Choroid plexus epithelial cell (primary cell): Measurements from ENCODE around the gene CHMP6.

Source experiments
- DNase-seq: peaks from one replicate; pipeline ENCODE4 v3.0.0-alpha.2; 2010; ENCODE audit warnings: low read depth
- H3K4me3 ChIP-seq: 2 replicates; pipeline ENCODE4 v1.5.1; 2011; ENCODE audit warnings: low read depth, mild to moderate bottlenecking, control low read depth, low read length, moderate library complexity
- TF ChIP-seq, protein P1 (sequence below): conservative IDR thresholded peaks from 2 replicates; pipeline ENCODE4 v1.5.1; 2011; ENCODE audit warnings: low read depth, mild to moderate bottlenecking, control low read depth, inconsistent platforms, low read length, moderate library complexity

Gene CHMP6

DNA sequence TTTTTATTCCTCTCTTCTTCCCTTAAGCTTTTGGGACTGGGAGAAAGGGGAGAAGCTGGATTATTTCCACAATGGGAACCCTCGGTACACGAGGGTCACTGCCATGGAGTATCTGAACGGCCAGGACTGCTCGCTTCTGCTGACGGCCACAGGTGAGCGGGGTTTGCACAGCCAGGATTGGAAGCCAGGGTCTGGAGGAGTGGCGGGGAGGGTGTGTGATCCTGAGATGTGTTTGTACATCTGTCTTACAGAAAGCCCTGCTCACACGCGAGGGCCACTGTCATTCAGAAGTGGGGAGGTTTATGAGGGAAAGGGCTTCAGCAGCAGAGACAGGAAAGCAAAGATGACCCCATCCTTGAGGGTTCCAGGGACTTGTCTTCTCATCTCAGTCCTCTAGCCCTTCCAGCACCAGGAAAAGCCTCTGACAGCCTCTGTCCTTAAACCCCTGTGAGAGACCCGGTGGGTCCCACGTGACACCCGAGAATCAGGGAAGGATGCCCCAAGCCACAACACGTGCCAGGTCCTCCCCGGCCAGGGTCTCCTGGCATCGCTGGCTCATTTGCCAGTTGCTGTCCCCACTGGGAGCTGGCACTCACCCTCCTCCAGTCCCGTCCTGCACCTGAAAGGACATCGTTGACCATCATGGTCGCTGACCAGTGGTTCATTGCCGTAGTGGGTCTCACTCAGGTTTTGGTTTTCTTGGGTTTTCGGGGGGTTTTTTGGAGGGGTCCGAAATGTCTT is 44.3 kb upstream of the CHMP6 start:
- no peak for DNase-seq
- H3K4me3 ChIP-seq = no peak overlapping the region
- TF ChIP-seq, protein P1, sequence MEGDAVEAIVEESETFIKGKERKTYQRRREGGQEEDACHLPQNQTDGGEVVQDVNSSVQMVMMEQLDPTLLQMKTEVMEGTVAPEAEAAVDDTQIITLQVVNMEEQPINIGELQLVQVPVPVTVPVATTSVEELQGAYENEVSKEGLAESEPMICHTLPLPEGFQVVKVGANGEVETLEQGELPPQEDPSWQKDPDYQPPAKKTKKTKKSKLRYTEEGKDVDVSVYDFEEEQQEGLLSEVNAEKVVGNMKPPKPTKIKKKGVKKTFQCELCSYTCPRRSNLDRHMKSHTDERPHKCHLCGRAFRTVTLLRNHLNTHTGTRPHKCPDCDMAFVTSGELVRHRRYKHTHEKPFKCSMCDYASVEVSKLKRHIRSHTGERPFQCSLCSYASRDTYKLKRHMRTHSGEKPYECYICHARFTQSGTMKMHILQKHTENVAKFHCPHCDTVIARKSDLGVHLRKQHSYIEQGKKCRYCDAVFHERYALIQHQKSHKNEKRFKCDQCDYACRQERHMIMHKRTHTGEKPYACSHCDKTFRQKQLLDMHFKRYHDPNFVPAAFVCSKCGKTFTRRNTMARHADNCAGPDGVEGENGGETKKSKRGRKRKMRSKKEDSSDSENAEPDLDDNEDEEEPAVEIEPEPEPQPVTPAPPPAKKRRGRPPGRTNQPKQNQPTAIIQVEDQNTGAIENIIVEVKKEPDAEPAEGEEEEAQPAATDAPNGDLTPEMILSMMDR = no peak

DNA sequence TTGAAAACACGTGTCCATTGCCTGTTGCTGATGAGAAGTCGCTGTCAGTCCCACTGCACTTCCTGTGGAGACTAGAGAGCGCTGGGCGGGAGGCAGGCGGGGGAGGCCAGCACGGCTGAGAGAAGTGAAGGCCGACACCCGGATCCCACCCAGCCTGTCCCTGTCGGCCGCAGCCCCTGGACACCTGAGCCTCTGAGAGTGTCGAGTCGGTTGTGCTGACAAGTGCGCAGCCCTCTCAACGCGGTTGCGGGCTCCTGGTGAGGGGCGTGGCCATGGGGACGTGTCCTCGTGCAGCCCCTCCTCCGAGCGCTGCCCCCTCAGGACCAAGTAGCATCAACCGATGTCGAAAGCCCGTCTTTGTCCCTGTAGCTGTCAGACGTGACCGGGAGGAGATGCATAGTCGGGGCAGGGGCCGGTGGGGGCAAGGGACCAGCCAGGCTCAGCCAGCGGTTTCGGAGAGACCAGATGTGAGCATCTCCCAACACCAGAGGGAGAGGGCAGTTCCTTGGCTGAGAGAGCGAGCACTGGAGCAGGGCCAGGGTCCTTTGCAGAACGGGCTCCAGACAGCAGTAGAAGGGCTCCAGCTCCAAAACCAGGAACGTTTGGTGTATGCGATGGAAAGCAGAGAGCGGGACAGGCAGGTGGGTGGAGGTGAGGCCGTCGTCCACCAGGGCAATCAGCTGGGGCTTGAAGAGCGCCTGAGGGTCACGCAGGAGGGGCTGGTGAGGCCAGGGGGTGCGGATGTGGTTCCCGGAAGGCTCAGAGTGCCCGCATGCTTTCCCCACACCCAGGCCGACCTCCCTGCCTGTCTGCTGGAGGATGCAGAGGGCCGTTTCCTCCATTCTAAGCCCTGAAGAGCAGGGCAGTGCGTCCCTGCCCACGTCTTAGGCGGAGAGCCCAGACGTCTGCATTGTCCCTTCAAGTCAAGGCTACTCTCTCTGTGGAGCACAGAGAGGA is 43.3 kb upstream of the CHMP6 start:
- no peak overlapping the region for H3K4me3 ChIP-seq
- TF ChIP-seq, protein P1 = no peak
- DNase-seq = no peak

DNA sequence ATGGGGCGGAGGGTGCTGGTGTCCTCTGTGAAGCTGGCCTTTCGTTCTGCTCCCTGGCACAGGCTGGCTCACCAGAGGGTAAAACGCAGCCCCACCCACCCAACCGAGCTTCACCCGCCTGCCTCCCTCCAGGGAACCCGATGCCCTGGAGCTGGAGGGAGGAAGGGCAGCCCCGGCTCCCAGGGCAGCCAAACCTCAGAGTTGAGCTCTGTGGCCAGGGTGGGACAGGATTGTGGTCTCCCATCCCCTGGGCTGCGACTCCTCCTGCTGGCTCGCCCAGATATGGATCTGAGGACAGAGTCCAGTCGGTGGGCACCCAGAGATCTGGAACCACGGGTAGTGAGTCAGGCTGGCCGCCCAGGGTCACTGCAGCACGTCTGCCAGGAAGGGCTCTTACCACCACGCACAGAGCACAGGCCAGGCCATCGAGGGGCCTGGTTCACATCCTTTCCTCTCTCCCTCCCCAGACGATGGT is 42.6 kb upstream of the CHMP6 start:
- H3K4me3 ChIP-seq = no peak overlapping the region
- DNase-seq = no peak
- TF ChIP-seq, protein P1 = peak; percentile 20

DNA sequence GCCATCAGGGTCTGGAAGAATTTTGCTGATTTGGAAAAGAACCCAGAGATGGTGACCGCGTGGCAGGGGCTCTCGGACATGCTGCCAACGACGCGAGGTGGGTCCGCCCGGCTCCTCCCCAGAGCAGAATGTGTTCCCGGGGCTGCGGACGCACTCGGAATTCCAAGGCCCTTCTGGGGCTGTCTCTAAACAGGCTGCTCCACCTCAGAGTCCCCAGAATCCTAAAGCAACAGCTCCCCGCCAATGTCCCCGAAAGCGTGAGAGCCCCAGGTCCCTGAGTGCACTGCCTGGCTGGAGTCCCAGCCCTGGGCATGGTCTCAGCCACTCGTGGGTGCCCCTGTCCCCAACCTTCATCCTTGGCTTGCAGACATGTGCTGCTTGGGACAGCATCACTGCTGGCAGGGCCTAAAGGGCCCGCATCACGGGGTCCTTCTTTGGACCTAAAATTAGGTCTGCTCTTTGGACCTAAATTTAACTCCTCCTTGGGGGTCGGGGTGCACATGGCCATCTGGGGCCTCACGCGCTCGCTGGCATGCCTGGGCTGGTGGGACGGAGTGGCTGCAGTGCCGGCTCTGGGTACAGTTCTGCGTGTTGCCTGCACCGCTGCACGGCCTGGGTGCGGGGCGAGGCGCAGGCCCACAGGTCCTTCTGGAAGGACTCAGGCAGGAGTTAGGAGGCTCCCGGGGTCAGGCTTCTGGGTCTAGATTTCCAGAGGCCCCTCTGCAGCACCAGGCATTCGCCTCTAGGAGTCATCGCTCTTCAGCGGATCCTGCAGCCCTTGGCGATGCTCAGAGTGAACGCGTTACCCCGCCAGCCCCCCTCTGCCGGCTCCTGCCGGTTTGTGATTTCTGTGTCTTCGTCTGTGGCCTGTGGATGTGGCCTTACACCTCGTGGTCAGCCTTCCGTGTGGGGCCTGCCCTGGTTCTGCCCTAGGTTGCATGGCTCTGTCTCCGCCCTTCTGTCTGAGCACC is 41.9 kb upstream of the CHMP6 start:
- no peak for DNase-seq
- H3K4me3 ChIP-seq = no peak overlapping the region
- TF ChIP-seq, protein P1 = no peak

DNA sequence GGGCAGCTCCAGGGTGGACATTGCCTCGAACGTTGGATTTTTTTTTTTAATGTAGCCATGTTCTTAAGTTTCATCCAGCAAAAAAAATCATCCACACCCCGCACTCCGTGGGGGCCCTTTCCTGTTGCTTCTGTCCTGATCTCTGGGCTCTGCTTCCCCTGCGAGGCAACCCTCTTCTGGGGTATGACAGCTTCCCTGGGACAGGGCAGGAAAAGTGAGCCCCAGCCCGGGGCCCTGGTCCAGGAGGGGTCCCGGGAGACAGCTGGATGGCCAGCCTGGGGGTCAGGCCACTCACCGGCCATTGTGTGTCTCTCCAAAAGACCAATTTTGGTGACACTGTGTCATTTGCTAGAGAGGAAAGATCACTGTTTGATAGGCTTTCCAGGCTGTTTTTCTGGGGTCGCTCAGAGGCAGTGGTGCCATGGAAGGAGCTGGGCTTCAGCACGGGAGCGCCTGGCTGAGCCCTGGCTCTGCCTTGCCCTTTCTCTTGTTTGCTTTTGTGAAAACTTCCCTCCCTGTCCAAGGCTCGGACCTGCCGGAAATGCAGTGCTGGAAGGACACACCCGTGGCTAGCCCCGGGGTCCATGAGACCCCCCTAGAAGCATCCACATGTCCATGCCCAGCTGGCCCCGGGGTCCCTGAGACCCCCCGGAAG is 41.0 kb upstream of the CHMP6 start:
- H3K4me3 ChIP-seq = no peak overlapping the region
- TF ChIP-seq, protein P1 = no peak
- DNase-seq = no peak
